Measurements from ENCODE around the gene NLN.
"Not testable (repeated sequence)": the region's sequence is repeated elsewhere in the genome, so short reads cannot be mapped to it uniquely, and the experiment has no call there.

Gene NLN

DNA sequence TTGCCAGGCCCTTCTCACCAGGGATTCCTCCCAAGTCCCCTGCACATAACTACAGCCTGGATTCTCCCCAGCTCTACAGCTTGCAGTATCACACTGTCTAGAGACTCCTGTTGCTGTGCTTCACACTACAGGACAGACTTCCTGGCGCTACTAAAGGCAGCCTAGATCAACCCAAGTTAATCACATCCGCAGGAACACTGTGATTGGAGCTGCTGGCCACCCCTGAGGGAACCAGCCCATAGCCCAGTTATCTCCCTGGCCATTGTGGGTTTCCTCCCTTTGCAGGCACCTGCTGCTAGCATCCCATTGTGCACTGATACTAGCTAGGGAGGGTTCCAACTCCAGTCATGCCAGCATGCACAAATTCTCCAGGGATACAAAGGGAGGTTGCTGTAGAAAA is 53.5 kb downstream of the NLN start:
- no peak for DNase-seq

DNA sequence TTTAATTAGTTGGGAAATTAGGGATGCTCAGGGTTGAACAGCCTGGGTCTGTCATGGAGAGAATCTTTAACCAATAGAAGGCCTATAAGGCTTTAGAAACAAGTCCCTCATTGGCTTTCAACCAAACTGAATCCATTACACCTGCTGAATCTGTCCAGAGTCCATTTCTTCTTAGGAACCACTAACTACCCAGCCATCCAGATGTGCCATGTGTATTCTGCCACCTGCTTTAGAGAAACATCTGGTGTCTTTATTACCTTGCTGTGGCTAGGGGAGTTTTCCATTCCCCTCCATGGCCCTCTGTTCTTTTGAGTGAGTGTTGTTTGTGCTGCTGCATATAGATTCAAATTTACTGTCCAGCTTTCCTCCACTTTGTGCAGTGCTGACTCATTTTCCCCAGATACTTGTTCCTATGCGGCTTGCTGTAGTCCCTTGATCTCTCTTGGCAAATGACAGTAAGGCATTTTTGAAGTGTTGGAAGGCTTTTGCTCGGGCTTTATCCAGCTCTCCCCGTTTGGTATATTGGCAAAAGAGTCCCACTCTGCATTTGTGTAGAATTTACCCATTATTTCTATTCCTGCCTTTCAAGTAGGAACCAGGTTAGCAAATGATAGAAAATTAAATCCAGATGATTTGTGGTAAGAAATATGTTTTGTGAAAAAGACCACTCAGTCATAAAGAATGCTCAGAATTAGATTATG is 54.6 kb downstream of the NLN start:
- DNase-seq = no peak

DNA sequence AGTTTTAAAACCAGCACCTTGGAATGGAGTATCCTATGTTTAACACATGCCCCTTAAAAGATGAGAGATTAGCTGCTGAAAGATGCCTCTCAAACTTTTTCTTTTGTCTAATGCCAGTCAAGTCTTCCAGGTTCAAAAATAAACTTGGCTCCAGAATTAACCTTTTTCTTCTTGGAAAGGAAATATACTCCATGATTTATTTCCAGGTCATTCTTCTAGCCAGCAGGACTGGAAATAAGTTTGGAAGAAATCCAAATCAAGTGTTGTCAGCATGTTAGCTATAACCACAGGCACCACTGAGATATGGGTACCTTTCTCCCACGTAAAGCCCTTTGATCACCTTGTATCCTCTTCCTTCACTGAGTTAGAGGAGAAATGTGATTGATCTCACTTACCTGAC is 56.1 kb downstream of the NLN start:
- DNase-seq = no peak

DNA sequence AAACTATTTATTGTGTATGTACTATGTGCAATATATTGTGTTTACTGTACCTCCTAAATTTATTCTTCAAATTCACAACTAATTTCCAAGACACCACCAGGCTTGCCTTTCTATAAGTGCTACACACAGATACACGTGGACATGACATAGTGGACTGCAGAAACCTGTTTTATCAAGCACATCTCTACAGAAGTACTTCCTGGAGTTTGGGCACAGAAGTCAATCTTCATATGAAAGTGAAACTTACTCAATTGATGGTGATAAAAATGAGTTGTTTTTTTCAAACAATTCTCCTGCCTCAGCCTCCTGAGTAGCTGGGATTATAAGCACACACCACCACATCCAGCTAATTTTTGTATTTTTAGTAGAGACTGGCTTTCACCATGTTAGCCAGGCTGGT is 57.6 kb downstream of the NLN start:
- DNase-seq = no peak

DNA sequence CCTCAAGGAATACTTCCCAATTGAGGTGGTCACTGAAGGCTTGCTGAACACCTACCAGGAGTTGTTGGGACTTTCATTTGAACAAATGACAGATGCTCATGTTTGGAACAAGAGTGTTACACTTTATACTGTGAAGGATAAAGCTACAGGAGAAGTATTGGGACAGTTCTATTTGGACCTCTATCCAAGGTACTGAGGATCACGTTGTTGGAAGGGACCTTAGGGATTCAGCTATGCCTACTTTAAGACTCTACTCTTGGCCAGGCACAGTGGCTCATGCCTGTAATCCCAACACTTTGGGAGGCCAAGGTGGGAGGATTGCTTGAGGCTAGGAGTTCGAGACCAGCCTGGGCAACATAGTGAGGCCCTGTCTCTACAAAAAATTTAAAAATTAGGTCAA is 66.3 kb downstream of the NLN start:
- DNase-seq = not testable (repeated sequence)

DNA sequence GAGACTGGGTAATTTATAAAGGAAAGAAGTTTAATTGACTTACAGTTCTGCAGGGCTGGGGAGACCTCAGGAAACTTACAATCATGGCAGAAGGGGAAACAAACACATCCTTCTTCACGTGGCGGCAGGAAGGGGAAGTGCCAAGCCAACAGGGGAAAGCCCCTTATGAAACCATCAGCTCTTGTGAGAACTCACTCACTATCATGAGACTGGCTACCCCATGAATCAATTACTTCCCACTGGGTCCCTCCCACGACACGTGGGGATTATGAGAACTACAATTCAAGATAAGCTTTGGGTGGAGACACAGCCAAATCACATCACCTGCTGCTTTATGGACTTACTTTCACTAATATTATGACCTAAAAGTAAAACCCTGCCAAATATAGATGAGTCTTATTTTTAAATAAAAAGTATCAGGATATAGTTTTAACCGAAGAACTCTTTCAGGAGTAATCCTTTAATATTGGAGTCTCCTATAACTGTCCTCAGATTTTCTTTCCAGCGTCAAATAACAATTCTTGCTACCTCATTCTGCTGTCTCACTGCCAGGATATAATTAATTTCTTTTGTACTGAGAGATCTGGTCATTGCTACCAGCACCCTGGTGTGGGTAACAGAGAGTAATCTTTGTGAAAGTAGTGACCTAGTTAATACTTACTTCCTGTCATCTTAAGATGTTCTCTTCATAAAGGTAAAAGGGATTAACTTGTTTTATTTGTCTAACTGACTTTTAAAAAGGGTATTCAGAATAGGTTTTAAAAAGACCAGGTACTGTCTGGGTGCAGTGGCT is 68.6 kb downstream of the NLN start:
- peak; percentile 62 for DNase-seq

DNA sequence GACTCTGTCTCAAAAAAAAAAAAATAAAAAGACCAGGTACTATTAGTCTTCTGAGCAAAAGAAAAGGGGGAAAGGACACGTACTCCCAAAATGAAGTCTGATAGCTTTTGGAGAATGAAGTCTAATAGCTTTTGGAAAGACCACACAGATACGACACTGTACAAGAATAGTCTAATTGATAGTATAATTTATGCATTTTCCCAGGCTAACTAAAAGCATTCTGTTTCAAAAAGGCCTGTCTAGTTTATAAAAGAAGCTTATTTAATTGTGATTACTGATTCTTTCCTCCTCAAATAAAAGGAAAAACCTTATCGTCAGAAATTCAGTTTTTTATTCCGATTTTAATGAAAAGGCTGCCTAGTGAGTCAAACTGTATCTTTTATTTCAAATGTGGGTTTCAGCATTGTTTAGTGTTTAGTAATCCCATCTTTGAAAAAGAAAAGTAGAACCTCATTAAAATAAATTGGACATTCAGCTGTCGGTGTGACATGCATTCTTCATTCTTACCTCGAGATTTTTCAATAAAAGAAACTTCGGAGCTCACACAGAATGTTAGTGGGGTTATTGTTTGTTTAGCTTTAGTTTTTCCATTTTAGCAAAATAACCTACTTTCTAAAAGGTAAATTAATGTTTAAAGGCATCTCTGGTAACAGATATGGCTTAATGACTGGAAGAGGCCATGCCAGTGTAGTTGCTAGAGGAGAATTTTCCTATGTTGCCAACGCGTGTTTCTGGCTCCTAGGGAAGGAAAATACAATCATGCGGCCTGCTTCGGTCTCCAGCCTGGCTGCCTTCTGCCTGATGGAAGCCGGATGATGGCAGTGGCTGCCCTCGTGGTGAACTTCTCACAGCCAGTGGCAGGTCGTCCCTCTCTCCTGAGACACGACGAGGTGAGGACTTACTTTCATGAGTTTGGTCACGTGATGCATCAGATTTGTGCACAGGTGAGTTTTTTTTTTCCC is 70.0 kb downstream of the NLN start:
- DNase-seq = no peak

DNA sequence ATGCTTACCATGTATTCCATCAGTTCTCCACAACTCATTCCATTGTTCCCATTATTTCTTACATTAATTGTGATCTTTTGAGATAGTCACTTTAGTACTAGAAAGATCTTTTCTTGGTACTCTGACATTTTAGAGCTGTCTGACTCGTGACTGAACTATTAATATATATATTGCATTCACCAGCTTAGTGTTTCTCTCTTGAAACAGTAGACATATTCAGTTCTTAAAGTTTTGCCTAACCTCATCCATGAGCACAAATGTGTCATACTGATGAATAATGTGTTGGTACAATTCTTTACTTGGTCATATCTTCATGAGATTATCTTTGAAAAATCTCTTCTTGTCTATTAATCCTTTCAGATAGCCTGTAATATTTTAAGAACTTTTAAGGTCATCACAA is 74.3 kb downstream of the NLN start:
- no peak for DNase-seq

DNA sequence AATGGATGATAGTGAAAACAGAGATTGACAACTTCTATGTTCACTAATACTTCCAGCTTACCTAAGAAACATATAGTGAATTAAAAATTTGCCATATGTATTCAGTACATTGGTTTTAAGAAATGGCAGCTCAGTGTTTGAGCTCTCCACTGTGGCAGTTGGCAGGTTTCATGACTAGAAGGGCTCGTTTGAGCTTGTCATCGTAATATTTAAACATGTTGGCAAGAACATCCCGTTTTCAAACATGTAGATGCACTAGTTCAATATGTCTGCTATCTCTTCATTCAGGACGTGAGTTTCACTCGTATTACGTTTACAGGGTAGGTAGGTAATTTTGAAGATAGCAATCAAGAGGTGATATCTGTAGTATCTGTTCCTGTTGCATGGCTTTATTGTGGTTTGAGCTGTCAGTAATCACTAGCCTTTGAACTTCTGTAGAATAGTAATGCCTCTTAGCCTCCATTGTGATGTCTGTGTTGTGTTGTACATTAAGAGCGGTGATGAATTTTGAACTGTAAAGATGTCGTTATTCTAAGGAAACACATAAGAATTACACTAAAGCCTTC is 74.8 kb downstream of the NLN start:
- no peak for DNase-seq

DNA sequence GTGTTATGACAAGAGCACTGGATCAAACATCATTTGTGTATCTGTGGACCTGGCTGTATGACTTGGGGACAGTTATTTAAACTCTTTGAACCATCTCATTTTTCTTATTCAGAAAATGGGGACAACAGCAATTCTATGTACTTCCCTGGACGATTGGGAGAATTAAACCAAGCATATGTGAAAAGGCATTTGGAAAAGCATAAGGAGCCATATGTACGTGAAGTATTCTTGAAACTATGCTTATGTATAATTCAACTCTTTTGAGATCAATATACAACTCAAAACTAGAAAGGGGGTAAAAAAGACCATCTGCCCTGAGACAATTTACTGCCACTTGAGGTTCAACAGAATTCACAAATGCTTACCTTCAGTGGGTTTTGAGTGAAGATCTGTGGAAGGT is 75.5 kb downstream of the NLN start:
- no peak for DNase-seq

DNA sequence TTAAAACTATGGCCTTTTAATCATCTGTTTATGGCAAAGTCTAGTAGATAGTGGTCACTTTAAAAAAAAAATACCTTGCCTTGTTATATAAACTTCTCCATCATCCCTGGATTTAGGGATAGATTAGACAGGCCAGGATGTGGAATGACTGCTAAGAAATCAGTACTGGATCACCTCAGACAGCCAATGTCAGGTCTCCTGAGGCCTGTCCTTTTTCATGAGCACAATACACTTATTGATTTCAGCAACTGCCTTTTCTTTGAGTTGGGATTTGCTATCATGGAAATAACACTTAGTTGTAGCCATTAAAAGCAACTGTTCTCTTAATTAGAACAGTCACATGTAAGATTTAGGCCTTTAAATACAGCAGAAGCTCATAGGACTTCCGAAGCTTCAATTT is 77.9 kb downstream of the NLN start:
- no peak for DNase-seq

DNA sequence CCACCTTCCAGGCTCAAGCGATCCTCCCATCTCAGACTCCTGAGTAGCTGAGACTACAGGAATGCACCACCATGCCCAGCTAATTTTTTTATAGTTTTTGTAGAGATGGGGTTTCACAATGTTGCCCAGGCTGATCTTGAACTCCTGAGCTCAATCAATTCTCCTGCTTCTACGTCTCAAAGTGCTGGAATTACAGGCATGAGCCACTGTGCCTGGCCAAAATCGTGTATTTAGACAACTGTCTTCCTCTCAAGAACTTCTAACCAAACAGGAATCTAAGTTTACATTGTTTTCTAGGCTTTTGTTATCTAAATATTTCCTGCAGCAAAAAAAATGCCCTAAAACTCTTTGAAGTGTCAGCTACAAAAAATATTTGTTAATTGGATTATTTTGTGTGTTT is 78.8 kb downstream of the NLN start:
- DNase-seq = no peak

DNA sequence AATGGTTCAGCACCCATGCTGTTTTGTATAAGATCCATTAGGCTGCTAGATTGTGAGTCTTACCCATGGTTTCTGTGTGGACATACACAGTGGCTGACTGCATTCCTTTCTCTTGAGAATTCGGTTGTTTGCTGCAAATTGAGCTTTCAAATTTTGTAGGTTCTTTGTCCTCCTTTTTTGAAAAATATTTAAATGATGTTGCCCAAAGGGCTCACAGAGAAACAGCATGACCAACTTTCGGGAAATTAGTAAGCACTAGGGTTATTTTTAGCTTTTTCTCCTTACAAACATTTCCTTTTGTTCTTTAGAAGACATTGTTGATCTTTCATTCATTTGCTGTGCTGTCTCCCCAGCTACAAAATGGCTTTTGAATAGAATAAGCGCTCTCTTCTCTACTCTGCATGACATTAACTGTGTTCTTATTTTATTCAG is 79.4 kb downstream of the NLN start:
- no peak for DNase-seq

DNA sequence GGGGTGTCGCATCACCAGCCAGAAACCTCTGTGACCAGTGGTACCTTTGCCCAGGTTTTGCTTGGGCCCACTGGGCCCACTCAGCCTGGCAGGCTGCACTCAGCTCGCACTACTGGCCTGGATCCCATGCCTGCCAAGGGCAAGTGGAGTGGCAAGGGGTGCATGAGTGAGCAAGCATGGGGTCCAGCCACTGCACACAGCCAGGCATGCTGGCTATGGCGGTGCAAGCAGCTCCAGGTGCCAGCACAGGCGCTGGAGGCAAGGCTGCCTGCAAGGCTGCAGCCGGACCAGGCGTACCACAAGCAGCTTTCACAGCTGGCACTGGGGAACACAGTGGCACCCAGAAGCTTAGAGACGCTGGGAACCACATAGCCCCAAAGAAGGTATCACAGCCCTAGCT is 80.1 kb downstream of the NLN start:
- no peak for DNase-seq

DNA sequence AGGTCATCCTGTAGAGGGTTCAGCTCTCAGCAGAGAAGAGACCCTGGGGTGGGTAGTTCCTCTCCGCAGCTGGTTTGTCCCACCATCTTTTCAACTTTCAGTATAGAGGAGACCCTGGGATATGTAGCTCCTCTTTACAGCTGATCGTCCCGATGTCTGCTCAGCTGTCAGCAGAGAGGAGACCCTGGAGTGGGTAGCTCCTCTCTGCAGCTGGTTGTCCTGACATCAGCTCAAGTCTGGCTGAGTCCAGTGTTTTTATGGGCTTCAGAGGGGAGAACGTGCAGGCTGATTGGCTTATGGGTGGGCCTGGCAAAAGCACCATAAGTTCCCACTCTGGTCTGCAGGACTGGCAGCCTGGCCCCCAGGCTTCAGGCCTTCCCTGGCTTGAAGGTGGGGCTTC is 80.8 kb downstream of the NLN start:
- DNase-seq = no peak

DNA sequence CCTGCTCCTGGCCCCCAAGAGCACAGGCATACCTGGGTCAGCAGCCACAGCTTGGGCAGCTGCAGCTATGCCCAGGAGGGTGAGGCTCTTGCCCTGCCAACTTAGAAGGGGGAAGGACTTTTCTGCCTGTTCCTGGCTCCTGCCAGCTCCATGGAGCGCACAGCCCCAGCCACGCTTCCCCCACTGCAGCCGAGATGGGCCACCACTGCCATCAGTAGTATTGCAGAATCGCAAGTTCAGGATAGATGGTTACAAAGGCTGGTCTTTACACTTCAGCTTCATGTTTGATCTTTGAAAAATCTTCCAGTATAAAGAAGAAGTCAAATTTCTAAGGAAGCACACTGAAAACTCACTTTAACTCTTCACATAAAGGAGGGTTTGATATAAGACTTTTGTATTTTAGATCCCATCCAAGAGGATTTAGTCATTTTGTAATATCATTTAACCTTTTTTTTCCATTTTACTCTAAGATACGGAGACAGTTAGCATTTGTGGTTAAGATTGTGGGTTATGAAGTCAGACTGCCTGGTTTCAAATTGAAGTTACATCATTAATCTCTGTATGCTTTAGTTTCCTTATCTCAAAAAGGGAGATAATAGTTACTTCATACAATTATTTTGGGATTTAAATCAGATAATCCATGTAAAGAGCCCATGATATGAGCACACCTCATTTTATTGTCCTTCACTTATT is 81.8 kb downstream of the NLN start:
- no peak for DNase-seq

DNA sequence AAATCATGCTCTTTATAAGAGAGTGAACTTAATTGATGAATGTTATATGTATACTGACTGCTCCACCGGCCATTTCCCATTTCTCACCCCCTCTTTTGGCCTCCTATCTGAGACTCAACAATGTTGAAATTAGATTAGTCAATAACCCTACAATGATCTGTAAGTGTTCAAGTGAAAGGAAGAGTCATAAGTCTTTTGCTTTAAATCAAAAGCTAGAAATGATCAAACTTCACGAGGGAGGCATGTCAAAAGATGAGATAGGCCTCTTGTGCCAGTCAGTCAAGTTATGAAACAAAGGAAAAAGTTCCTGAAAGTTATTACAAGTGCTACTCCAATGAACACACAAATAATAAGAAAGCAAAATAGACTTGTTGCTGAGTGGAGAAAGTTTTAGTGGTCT is 83.1 kb downstream of the NLN start:
- DNase-seq = no peak

DNA sequence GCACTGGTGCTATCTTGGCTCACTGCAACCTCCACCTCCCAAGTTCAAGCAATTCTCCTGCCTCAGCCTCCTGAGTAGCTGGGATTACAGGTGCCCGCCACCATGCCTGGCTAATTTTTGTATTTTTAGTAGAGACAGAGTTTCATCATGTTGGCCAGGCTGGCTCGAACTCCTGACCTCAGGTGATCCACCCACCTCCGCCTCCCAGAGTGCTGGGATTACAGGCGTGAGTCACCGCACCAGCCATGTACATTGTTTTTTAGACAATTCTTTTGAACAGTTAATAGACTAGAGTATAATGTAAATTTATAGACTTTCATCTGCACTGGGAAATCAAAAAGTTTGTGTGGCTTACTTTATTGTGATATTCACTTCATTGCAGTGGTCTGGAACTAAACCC is 85.5 kb downstream of the NLN start:
- not testable (repeated sequence) for DNase-seq

DNA sequence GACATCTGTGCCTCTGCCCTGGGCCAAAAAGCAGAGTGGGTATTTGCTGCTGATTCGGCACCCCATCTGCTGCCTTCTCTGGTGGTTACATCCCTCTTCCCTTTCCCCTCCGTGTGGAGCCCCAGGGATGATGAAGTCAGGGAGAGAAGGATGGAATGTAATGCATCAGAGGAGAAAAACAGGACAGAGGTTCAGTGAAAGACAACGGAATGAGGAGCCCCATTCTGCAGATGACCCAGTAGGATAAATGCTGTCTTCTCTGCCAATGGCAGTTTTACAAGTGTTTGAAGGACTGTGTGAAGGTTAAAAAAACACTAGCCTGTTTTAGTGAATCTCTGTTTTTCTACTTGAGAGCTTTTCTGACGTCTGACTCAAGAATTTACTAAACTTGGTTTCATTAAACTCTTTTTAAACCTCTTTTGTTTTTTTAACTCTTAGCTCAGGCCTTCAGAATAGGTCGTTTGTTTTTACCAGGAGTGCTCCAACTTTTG is 86.3 kb downstream of the NLN start:
- DNase-seq = no peak

DNA sequence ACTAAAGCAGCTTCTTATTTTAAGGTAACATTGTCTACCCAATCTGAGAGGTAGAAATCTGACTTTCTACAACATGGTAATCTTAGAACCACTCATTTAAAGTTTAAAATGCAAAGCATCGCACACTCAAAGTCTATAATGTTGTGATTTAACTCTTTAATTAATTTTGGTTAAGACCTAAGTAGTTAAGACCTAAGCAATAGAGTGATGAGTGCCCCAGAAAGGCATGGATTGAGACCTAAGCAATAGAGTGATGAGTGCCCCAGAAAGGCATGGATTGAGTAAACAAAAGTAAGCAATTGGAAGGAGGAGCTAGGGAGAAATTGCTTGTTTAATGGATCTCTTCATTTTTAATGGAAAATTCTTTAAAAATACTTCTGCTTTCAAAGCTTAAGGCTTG is 86.8 kb downstream of the NLN start:
- no peak for DNase-seq

DNA sequence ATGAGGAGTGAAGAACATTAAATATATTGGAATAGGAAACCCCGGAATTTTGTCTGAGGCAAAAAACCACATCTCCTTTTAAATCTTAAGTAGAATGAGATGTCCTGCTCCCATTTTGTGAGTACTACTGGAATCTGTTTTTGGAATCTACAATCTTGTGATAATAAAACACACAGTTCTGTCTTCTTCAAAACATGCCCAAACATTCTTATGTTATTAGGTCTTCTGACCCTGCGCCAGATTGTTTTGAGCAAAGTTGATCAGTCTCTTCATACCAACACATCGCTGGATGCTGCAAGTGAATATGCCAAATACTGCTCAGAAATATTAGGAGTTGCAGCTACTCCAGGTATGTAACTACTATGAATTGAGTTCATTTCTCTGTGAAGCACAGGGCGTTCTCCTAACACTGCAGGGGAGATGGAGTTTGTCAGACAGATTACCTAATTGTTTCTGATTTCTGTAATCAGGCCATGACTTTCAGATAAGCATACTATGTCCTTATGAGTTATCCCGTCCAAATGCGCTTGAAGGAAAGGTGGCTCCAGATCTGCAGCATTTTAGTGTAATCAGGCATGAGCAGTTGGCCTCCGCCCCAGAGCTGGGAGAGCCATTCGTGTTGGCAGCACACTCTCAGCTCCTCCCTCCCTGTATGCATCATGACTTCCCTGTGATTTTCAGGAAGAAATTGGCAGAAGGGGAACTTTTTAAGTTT is 88.0 kb downstream of the NLN start:
- no peak for DNase-seq

DNA sequence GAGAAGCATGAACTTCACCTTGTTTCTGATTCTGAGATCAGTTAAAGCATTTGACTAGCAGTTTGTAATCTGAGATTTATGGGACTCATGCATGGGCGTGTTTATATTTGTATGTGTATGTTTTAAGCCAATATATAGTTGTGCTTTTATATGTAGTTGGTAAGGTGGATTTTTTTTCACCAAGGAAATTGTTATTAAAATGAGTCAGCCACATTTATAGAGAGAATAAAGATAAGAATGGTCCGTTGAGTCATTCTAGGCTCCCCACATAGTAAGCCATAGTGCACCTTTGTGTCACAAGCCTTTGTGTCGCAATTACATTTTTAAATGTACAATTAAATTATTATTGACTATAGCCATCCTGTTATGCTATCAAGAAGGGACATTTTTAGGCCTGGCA is 89.0 kb downstream of the NLN start:
- DNase-seq = no peak

Data from CD4-positive, alpha-beta T cell treated with Interleukin-15 for 1 hour (primary cell).